ENCODE measurements around the gene EXOSC9.

EXOSC9 gene

DNA sequence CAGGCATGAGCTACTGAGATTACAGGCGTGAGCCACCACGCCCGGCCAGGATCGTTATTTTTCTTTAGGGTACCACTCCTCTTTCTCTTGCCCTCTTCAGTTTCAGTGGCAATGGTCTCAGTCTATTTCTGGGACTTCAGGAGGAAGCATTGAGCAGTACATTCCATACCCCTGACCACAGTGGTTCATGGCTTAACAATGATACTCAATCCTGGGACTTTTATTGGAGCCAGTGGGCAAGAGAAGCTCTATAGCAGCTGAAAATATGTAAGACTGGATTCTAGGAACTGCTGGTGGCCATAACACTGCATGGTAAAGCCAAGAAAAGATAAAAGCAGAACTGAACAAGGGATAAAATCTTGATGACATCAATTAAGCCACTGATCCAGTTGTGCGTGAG lies 28.4 kb downstream of the EXOSC9 start:
- H3K4me3 ChIP-seq (ENCODE audit: low read depth, low read length), result no peak overlapping the region
- no peak for DNase-seq (ENCODE audit: low read depth)
- TF ChIP-seq, protein P1, sequence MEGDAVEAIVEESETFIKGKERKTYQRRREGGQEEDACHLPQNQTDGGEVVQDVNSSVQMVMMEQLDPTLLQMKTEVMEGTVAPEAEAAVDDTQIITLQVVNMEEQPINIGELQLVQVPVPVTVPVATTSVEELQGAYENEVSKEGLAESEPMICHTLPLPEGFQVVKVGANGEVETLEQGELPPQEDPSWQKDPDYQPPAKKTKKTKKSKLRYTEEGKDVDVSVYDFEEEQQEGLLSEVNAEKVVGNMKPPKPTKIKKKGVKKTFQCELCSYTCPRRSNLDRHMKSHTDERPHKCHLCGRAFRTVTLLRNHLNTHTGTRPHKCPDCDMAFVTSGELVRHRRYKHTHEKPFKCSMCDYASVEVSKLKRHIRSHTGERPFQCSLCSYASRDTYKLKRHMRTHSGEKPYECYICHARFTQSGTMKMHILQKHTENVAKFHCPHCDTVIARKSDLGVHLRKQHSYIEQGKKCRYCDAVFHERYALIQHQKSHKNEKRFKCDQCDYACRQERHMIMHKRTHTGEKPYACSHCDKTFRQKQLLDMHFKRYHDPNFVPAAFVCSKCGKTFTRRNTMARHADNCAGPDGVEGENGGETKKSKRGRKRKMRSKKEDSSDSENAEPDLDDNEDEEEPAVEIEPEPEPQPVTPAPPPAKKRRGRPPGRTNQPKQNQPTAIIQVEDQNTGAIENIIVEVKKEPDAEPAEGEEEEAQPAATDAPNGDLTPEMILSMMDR (IDR thresholded peaks at IDR 0.05; ENCODE audit: insufficient read depth, low read depth, low read length, missing control alignments), result no peak

DNA sequence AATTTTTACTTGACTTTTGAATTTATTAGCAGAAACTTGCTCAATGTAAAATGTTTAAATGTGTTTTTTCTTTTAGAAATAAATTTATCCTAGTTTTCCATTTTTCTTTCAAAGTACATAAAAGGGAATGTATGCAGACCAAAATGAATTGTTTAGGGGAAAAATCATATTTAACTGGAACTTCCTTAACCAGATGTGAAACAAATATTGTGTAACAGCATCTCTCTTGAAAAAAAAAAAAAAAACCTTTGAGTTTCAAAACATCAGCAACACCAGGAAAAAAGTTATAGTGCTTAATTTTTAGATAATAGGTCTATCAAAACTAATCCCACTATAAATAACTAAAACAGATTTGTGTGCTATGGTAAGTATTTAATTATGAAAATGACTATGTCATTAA lies 37.0 kb downstream of the EXOSC9 start:
- TF ChIP-seq, protein P1 (IDR thresholded peaks at IDR 0.05; ENCODE audit: insufficient read depth, low read depth, low read length, missing control alignments), result no peak
- no peak for DNase-seq (ENCODE audit: low read depth)
- no peak overlapping the region for H3K4me3 ChIP-seq (ENCODE audit: low read depth, low read length)

DNA sequence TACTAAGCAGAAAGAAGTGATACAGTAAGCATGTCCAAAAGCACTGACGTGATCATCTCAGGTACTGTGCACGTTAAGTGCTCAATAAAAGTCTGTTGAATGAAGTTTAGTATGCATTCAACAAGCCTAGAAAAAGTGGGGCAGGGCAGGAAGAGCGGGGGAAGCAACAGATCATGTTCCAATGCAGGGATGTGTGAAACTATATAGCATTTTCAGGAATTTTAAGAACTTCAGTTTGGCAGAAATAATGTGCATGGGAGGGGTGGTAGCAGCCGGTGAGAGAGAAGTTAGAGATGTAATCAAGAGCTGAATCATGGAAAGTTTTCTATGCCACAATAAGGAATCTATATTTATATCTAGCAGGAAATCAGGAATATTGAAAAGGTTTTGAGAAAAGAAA lies 41.7 kb downstream of the EXOSC9 start:
- no peak for DNase-seq (ENCODE audit: low read depth)
- TF ChIP-seq, protein P1 (IDR thresholded peaks at IDR 0.05; ENCODE audit: insufficient read depth, low read depth, low read length, missing control alignments), result no peak
- H3K4me3 ChIP-seq (ENCODE audit: low read depth, low read length), result no peak overlapping the region

DNA sequence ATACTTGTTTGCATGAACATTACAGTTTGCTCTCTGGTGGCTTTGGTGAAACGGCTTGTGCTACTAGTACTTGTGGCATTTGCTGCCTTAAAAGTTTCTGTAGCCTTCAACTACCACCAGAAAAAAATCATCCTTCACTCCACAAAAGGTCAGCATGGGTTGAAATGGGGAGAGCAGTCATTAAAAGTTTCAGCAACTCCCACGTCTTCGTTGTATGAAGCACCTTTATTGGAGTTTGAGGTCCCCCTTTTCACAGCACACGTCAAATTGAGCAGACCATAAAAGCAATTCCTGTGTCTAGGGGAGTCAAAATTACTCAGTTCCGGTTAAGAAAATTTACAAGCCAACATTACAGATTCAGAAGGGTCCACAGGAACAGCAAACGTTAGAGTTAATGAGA lies 45.5 kb downstream of the EXOSC9 start:
- TF ChIP-seq, protein P1 (IDR thresholded peaks at IDR 0.05; ENCODE audit: insufficient read depth, low read depth, low read length, missing control alignments), result no peak
- no peak for DNase-seq (ENCODE audit: low read depth)
- H3K4me3 ChIP-seq (ENCODE audit: low read depth, low read length), result no peak overlapping the region

DNA sequence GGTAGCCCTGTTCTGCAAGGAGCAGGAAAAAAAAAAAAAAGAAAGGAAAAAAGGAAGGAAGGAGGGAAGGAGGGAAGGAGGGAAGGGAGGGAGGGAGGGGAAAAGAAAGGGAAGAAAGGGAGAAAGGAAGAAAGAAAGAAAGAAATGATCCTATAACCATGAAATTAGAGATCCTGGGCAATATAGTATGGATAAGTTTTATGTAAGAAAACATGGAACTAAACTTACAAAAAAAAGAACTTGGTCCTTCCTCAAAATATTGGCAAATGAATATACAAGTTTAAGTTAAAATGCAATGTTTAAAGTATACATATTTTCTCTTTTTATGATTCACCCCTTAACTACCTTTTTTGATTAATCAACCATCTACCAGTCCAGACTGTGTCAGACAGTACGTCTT lies 50.2 kb downstream of the EXOSC9 start:
- H3K4me3 ChIP-seq (ENCODE audit: low read depth, low read length), result no peak overlapping the region
- no peak for DNase-seq (ENCODE audit: low read depth)
- TF ChIP-seq, protein P1 (IDR thresholded peaks at IDR 0.05; ENCODE audit: insufficient read depth, low read depth, low read length, missing control alignments), result no peak

DNA sequence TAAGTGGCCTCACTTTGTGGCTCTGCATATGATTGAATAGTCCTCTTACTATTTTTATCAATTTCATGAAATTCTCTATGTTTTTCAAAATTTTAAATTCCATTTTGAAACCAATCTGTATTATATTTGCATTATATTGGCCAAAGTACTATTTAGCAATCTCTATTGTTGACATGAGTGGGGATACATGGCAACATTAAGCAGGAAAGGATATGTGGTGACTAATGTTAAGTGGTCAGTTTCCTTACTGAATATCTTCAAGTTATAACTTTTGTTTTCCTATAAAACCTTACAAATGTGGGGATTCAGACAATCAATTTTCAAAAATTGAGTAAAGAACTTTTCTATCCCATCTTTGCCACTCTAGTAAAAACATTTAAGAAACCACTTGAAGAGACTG lies 59.0 kb downstream of the EXOSC9 start:
- no peak overlapping the region for H3K4me3 ChIP-seq (ENCODE audit: low read depth, low read length)
- no peak for DNase-seq (ENCODE audit: low read depth)
- TF ChIP-seq, protein P1 (IDR thresholded peaks at IDR 0.05; ENCODE audit: insufficient read depth, low read depth, low read length, missing control alignments), result no peak

DNA sequence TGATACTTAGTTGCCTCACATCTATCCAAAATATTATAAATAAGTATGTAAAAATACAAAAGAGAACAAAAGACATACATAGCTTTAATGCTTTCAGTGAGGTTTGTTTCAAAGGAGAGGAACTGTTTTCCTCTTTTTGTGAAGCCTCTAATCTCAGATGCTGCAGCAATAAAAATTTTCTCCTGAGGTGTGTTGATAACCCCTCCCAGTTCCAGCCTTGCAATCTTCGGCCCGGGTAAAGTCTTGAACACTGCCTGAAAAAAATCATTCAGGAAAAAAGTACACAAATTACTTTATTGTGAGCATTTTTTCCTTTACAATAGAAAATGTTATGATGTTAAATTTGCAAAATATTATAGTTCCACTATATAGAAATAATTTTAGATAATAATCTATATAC lies 60.3 kb downstream of the EXOSC9 start:
- TF ChIP-seq, protein P1 (IDR thresholded peaks at IDR 0.05; ENCODE audit: insufficient read depth, low read depth, low read length, missing control alignments), result no peak
- no peak overlapping the region for H3K4me3 ChIP-seq (ENCODE audit: low read depth, low read length)
- DNase-seq (ENCODE audit: low read depth), result no peak
